ENCODE data around the gene ANKRD63. TPM values are rescaled to one million over a fixed set of nuclear protein-coding genes. Genes with fewer than 3 reads are reported as not detected.

The ANKRD63 gene
- total RNA-seq, 4 donors from 2014 or later, result not detected

DNA sequence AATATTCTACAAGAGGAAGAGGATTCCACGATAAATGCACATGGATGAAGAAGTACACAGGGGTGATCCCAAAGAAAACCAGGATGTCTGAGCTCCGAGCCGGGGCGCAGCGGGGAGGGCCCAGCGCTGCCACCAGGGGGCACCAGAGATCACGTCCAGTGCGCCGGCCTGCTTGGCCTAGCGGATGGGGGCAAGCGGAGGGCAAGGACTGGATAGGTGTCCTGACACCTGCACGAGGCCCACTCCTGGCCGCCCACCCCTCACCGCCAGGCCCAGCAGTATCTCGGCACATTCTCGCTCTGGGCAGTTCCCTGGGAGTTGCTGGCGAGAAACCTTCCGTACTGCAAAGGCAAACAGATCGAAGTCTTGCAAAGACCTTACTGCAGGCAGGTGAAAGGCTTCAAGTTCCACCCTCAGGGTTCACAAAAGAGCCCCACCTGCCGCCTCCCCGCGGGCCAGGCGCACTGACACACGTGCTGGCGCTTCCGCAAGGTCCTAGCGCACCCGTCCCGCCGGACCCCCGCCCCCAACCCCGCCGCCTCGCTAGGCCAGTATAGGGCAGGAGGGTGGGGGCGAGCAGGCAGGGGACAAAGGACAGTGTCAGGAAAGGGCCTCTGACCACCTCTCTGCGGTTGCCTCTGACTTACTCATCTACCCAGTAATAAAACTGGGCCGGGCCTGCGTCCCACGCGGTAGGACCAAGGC, 3.3 kb downstream of the ANKRD63 start:
- no peaks in the 10 kb centered on the region for H3K9me3 ChIP-seq
- no peak overlapping the region for H3K27ac ChIP-seq
- peak; percentile 62 to 86 (median 83) for DNase-seq
- peaks cover 0 to 41% of the 10 kb centered on the region in 2 donors for H3K27me3 ChIP-seq
- H3K4me1 ChIP-seq, result peaks cover 0 to 34% (median 15%) of the 10 kb centered on the region in 4 donors
- H3K36me3 ChIP-seq, result no peaks in the 10 kb centered on the region
- peak overlapping the region in 1 of 4 donors; percentile 15 for H3K4me3 ChIP-seq
- TF ChIP-seq POLR2A (IDR thresholded peaks at IDR 0.05), result no peak
- TF ChIP-seq, protein P1, sequence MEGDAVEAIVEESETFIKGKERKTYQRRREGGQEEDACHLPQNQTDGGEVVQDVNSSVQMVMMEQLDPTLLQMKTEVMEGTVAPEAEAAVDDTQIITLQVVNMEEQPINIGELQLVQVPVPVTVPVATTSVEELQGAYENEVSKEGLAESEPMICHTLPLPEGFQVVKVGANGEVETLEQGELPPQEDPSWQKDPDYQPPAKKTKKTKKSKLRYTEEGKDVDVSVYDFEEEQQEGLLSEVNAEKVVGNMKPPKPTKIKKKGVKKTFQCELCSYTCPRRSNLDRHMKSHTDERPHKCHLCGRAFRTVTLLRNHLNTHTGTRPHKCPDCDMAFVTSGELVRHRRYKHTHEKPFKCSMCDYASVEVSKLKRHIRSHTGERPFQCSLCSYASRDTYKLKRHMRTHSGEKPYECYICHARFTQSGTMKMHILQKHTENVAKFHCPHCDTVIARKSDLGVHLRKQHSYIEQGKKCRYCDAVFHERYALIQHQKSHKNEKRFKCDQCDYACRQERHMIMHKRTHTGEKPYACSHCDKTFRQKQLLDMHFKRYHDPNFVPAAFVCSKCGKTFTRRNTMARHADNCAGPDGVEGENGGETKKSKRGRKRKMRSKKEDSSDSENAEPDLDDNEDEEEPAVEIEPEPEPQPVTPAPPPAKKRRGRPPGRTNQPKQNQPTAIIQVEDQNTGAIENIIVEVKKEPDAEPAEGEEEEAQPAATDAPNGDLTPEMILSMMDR (IDR thresholded peaks at IDR 0.05), result peak; percentile 75 to 99 (median 94)

DNA sequence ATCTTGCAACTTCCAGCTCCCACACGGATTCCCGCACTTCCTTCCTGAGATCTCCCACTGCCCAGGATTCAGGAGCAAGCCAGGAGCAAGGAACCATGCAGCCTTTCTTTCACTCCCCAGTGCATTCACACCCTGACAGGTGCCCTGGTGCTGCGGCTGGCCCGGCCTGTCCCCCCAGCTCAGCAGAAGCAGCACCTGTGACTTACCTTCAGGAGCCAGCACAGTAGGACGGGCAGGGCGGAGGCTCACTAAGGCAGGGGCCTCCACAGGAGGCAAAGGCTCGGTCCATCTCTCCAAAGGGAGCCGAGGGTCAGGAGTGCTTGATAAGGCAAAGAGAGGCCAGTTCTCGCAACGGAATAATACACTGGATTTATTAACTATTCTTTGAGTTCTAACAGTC, 4.8 kb downstream of the ANKRD63 start:
- Histone ChIP-seq H3K4me1 (peaks cover 0 to 27% (median 12%) of the 10 kb centered on the region in 4 donors), H3K27me3 (peaks cover 0 to 35% of the 10 kb centered on the region in 2 donors), H3K36me3 (no peaks in the 10 kb centered on the region), H3K4me3 (no peak overlapping the region), H3K9me3 (no peaks in the 10 kb centered on the region), H3K27ac (no peak overlapping the region)
- TF ChIP-seq, protein P1 (IDR thresholded peaks at IDR 0.05), result no peak
- TF ChIP-seq POLR2A (IDR thresholded peaks at IDR 0.05), result no peak
- DNase-seq, result no peak

DNA sequence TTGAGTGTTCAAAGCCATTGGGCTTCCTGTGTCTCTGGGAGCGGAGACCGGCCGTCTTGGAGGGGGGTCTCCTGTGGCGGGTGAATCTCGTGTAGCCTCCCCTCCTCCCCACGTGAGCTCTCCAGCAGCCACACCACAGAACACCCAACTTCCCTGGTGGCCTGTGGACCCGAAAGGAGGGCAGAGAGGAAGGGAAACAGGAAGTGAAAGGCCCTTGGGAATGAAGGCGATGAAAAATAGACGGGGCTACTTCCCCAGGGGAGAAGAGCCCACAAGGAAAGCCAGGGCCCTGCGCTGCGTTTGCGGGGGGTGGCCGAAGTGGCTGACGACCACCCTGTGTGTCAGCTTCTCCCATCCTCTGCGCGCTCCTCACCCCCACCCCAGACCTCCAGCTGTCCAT, 5.4 kb downstream of the ANKRD63 start:
- H3K27me3 ChIP-seq, result peaks cover 0 to 30% of the 10 kb centered on the region in 2 donors
- no peak for DNase-seq
- TF ChIP-seq, protein P1 (IDR thresholded peaks at IDR 0.05), result no peak
- TF ChIP-seq POLR2A (IDR thresholded peaks at IDR 0.05), result no peak
- H3K27ac ChIP-seq, result no peak overlapping the region
- no peaks in the 10 kb centered on the region for H3K9me3 ChIP-seq
- H3K4me3 ChIP-seq, result no peak overlapping the region
- H3K4me1 ChIP-seq, result peaks cover 0 to 22% (median 9%) of the 10 kb centered on the region in 4 donors
- no peaks in the 10 kb centered on the region for H3K36me3 ChIP-seq

DNA sequence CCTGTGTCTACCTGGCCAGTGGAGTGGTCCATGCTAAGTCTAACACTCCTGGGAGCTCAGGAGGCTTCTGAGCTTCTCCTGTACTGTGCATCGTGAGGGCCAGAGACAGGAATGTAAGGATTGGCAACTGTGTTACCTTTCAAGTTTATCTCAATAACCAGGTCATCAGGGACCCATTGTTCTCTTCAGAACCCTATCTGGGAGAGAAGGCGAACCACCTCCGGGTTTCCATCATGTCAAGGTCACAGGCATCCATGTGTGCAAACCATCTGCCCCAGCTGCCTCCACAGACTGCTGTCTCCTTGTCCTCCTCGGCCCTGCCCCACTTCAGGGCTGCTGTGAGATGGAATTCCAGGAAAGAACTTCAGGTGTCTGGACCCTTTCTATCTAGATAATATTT, 5.9 kb downstream of the ANKRD63 start:
- Histone ChIP-seq H3K4me1 (peaks cover 0 to 16% (median 6%) of the 10 kb centered on the region in 4 donors), H3K27me3 (peaks cover 0 to 24% of the 10 kb centered on the region in 2 donors), H3K36me3 (no peaks in the 10 kb centered on the region), H3K9me3 (no peaks in the 10 kb centered on the region), H3K27ac (no peak overlapping the region), H3K4me3 (no peak overlapping the region)
- DNase-seq, result no peak
- no peak for TF ChIP-seq POLR2A (IDR thresholded peaks at IDR 0.05)
- TF ChIP-seq, protein P1 (IDR thresholded peaks at IDR 0.05), result no peak

- no peak for DNase-seq
- H3K36me3 ChIP-seq, result no peaks in the 10 kb centered on the region
- no peak overlapping the region for H3K27ac ChIP-seq
- H3K4me1 ChIP-seq, result peaks cover 0 to 9% (median 4%) of the 10 kb centered on the region in 4 donors
- H3K9me3 ChIP-seq, result no peaks in the 10 kb centered on the region
- TF ChIP-seq, protein P1 (IDR thresholded peaks at IDR 0.05), result no peak
- no peak for TF ChIP-seq POLR2A (IDR thresholded peaks at IDR 0.05)
- H3K4me3 ChIP-seq, result no peak overlapping the region
- peaks cover 0 to 14% of the 10 kb centered on the region in 2 donors for H3K27me3 ChIP-seq
Measured at GRCh38 chr15:40275954-40276353, 6.9 kb downstream of the ANKRD63 start.

Measured in Peyer's patch (tissue), 4 donors.